SH-SY5Y (cell line): ENCODE measurements around the gene SRPRA.

Experiments used
- GATA2 ChIP-seq: IDR thresholded peaks from 2 replicates; pipeline ENCODE4 v1.6.1; 2011; ENCODE audit warnings: mild to moderate bottlenecking, low read depth, low read length
- GATA3 ChIP-seq: IDR thresholded peaks from 2 replicates; pipeline ENCODE4 v1.6.1; 2011; ENCODE audit warnings: low read depth, mild to moderate bottlenecking, low read length, moderate library complexity

DNA sequence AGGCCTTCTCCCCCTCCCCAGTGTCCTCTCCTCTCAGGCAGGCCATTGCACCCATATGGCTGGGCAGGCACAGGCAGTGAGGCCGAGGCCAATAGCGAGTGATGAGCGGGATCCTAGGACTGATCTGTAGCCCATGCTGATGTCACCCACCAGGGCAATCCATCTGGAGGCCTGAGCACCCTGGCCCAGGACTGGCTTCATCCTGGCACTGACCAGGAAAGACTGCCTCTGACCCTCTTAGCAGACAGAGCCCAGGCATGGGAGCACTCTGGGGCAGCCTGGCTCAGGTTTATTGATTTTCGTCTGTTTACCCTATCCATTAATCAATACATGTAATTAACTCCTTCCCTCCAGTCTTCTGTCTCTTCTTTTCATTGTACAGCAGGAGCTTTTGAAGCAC is 9.1 kb upstream of the SRPRA start:
- TF ChIP-seq GATA2 = no peak
- no peak for TF ChIP-seq GATA3
